Panc1 (cell line): ENCODE data around the gene WDR26.

Experiments used
- CTCF ChIP-seq: fragments of 450-650 bp; IDR thresholded peaks from 2 replicates; pipeline ENCODE4 v1.5.1; 2017; ENCODE audit warnings: mild to moderate bottlenecking
- SIN3A ChIP-seq: IDR thresholded peaks from 2 replicates; pipeline ENCODE4 v1.6.1; 2012; ENCODE audit warnings: low read depth, mild to moderate bottlenecking, low read length, moderate library complexity, borderline replicate concordance; ENCODE audit not compliant: insufficient read depth

DNA sequence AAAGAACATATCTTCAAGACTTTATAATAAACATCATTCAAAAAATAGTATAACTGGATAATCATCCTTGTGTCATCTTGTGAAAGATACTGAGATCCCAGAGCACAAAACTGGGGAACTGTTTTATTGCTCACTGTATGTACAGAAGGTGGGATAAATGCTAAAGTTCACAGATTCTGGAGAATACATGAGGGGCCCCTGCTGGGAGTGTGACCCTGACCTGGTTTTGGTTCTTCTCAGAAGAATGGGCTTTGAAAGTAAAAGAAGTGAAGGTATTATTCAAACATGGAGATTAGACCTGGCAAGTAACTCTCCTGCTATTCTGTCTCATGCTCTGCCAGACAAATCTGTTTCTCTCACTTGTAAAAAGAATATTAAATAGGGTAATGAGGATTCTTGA is 14.5 kb downstream of the WDR26 start:
- no peak for TF ChIP-seq CTCF
- TF ChIP-seq SIN3A: no peak
